A673 (cell line): ENCODE measurements around the gene PPARG.
"Not testable (repeated sequence)": the region's sequence is repeated elsewhere in the genome, so short reads cannot be mapped to it uniquely, and the experiment has no call there.

Experiments used
- EZH2 ChIP-seq: fragments of 200-600 bp; sonication (generic); IDR thresholded peaks from 2 replicates; pipeline ENCODE4 v1.6.1; 2017; ENCODE audit warnings: borderline replicate concordance, low read depth, mild to moderate bottlenecking, mixed read lengths, antibody characterized with exemption, low read length; ENCODE audit not compliant: poor library complexity, severe bottlenecking
- TF ChIP-seq, protein P1 (sequence below): fragments of 300-800, 200-600 bp; sonication (generic); conservative IDR thresholded peaks from 2 replicates; pipeline ENCODE4 v1.5.1; 2017; ENCODE audit warnings: low read depth, mild to moderate bottlenecking, antibody characterized with exemption, low read length, moderate library complexity, mixed read lengths

DNA sequence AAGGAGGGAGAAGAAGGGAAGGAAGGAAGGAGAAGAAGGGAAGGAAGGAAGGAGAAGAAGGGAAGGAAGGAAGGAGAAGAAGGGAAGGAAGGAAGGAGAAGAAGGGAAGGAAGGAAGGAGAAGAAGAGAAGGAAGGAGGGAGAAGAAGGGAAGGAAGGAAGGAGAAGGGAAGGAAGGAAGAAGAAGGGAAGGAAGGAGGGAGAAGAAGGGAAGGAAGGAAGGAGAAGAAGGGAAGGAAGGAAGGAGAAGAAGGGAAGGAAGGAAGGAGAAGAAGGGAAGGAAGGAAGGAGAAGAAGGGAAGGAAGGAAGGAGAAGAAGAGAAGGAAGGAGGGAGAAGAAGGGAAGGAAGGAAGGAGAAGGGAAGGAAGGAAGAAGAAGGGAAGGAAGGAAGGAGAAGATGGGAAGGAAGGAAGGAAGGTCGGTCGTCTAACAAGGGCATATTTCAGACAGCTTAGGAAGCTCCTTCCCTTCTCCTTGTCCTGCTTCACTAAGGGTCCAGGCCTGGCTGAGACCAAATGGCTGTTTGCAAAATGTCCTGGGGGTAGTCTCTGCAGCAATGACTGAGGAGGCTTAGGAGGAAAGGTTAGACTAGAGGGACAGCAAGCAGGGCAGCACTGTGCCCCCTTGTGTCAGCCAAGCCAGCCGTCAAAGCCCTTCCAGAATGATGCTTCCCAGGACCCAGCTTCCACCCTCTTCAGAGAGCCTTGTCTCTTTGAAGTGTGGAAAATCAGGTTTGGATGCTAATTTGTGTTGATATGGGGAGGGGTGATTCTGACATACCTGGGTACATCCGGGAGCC lies 159.7 kb downstream of the PPARG start:
- TF ChIP-seq, protein P1, sequence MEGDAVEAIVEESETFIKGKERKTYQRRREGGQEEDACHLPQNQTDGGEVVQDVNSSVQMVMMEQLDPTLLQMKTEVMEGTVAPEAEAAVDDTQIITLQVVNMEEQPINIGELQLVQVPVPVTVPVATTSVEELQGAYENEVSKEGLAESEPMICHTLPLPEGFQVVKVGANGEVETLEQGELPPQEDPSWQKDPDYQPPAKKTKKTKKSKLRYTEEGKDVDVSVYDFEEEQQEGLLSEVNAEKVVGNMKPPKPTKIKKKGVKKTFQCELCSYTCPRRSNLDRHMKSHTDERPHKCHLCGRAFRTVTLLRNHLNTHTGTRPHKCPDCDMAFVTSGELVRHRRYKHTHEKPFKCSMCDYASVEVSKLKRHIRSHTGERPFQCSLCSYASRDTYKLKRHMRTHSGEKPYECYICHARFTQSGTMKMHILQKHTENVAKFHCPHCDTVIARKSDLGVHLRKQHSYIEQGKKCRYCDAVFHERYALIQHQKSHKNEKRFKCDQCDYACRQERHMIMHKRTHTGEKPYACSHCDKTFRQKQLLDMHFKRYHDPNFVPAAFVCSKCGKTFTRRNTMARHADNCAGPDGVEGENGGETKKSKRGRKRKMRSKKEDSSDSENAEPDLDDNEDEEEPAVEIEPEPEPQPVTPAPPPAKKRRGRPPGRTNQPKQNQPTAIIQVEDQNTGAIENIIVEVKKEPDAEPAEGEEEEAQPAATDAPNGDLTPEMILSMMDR = not testable (repeated sequence)
- TF ChIP-seq EZH2 = not testable (repeated sequence)
